Neural cell (in vitro differentiated cells): ENCODE results near the gene RBM33. TPM values are rescaled to one million over a fixed set of nuclear protein-coding genes. Genes with fewer than 3 reads are reported as not detected.

Experiments
- H2AFZ ChIP-seq: fragments of 200-600, 300-800 bp; sonication (generic), shearing (Covaris generic); 2 replicates; pipeline ENCODE4 v1.6.0; 2014; ENCODE audit warnings: low read depth, mild to moderate bottlenecking, antibody characterized with exemption, low read length, moderate library complexity
- H3F3A ChIP-seq: fragments of 200-600 bp; shearing (Covaris generic); 2 replicates; pipeline ENCODE4 v1.6.1; 2016; ENCODE audit warnings: mild to moderate bottlenecking, moderate library complexity, mixed read lengths, antibody characterized with exemption, low read length; ENCODE audit not compliant: insufficient read depth, poor library complexity, severe bottlenecking
- H3K27ac ChIP-seq: fragments of 200-600, 300-800 bp; sonication (generic), shearing (Covaris generic); 2 replicates; pipeline ENCODE4 v1.5.1; 2014; ENCODE audit warnings: mild to moderate bottlenecking, low read length, moderate library complexity
- H3K27me3 ChIP-seq: fragments of 300-800, 200-600 bp; sonication (generic), shearing (Covaris generic); 2 replicates; pipeline ENCODE4 v1.6.0; 2014; ENCODE audit warnings: mild to moderate bottlenecking, low read depth, low read length, moderate library complexity; ENCODE audit not compliant: insufficient read depth
- H3K36me3 ChIP-seq: fragments of 300-800, 200-600 bp; sonication (generic), shearing (Covaris generic); 2 replicates; pipeline ENCODE4 v1.5.1; 2014; ENCODE audit warnings: mild to moderate bottlenecking, antibody characterized with exemption, low read length, moderate library complexity; ENCODE audit not compliant: insufficient read depth
- H3K4me2 ChIP-seq: fragments of 300-800, 200-600 bp; sonication (generic), shearing (Covaris generic); 2 replicates; pipeline ENCODE4 v1.6.0; 2014; ENCODE audit warnings: mild to moderate bottlenecking, low read length
- H3K4me3 ChIP-seq: fragments of 300-800, 200-600 bp; sonication (generic), shearing (Covaris generic); 2 replicates; pipeline ENCODE4 v1.5.1; 2014; ENCODE audit warnings: mild to moderate bottlenecking, low read length, moderate library complexity
- H3K79me2 ChIP-seq: fragments of 200-600 bp; shearing (Covaris generic); replicated peaks from 2 replicates; pipeline ENCODE4 v1.6.0; 2014; ENCODE audit warnings: mild to moderate bottlenecking, low read length, moderate library complexity; ENCODE audit not compliant: insufficient read depth
- H3K9ac ChIP-seq: fragments of 300-800, 200-600 bp; sonication (generic), shearing (Covaris generic); 2 replicates; pipeline ENCODE4 v1.6.1; 2016; ENCODE audit warnings: mild to moderate bottlenecking, low read length, mixed read lengths
- H3K9me2 ChIP-seq: fragments of 200-600 bp; shearing (Covaris generic); 2 replicates; pipeline ENCODE4 v1.6.1; 2016; ENCODE audit warnings: mild to moderate bottlenecking, low read length, mixed read lengths; ENCODE audit not compliant: insufficient read depth
- H3K9me3 ChIP-seq: fragments of 200-600, 300-800 bp; sonication (generic), shearing (Covaris generic); 2 replicates; pipeline ENCODE4 v1.6.1; 2016; ENCODE audit warnings: mild to moderate bottlenecking, mixed run types, low read length, moderate library complexity, mixed read lengths
- H4K20me1 ChIP-seq: fragments of 200-600 bp; shearing (Covaris generic); 2 replicates; pipeline ENCODE4 v1.6.1; 2016; ENCODE audit warnings: mild to moderate bottlenecking, mixed run types; ENCODE audit not compliant: insufficient read depth
- CTCF ChIP-seq: fragments of 450-650 bp; IDR thresholded peaks from 2 replicates; pipeline ENCODE4 v1.5.1; 2014; ENCODE audit warnings: antibody characterized with exemption, mild to moderate bottlenecking, moderate library complexity; ENCODE audit not compliant: poor library complexity, severe bottlenecking
- EP300 ChIP-seq: fragments of 450-650 bp; conservative IDR thresholded peaks from 2 replicates; pipeline ENCODE4 v1.6.1; 2014; ENCODE audit warnings: antibody characterized with exemption, mild to moderate bottlenecking, moderate library complexity; ENCODE audit not compliant: poor library complexity, severe bottlenecking
- EZH2 ChIP-seq: fragments of 200-600, 300-800 bp; shearing (Covaris generic), sonication (generic); IDR thresholded peaks from 2 replicates; pipeline ENCODE4 v1.6.1; 2014; ENCODE audit warnings: antibody characterized with exemption, low read length, borderline replicate concordance, mild to moderate bottlenecking; ENCODE audit not compliant: insufficient read depth, poor library complexity, severe bottlenecking
- MXI1 ChIP-seq: fragments of 450-650 bp; conservative IDR thresholded peaks from 2 replicates; pipeline ENCODE4 v1.6.1; 2014; ENCODE audit warnings: antibody characterized with exemption, mild to moderate bottlenecking; ENCODE audit not compliant: poor library complexity, severe bottlenecking
- POLR2AphosphoS5 ChIP-seq: IDR thresholded peaks from 2 replicates; pipeline ENCODE4 v1.6.1; 2012
- RAD21 ChIP-seq: fragments of 450-650 bp; conservative IDR thresholded peaks from 2 replicates; pipeline ENCODE4 v1.6.1; 2014; ENCODE audit warnings: antibody characterized with exemption, mild to moderate bottlenecking, moderate library complexity
- REST ChIP-seq: IDR thresholded peaks from 2 replicates; pipeline ENCODE4 v1.6.1; 2012; ENCODE audit warnings: borderline replicate concordance
- SMC3 ChIP-seq: fragments of 450-650 bp; conservative IDR thresholded peaks from 2 replicates; pipeline ENCODE4 v1.6.1; 2014; ENCODE audit warnings: antibody characterized with exemption, mild to moderate bottlenecking, moderate library complexity; ENCODE audit not compliant: poor library complexity
- TAF1 ChIP-seq: IDR thresholded peaks from 2 replicates; pipeline ENCODE4 v1.6.1; 2012; ENCODE audit warnings: low read depth
- polyA plus RNA-seq: library from polyadenylated mRNA; depleted of rRNA; stranded (reverse); fragments of >200 nt; gene quantifications from 2 replicates; pipeline ENCODE4 v1.2.3, GENCODE V29; 2014

The RBM33 gene
- polyA plus RNA-seq, 1 donor from 2014 or later = 53.2 TPM

GRCh38 chr7:155751409-155751808, 106.9 kb downstream of the RBM33 start:
- no peak overlapping the region for H2AFZ ChIP-seq
- H3K4me3 ChIP-seq = no peak overlapping the region
- no peaks in the 10 kb centered on the region for H4K20me1 ChIP-seq
- no peak overlapping the region for H3K4me2 ChIP-seq
- TF ChIP-seq POLR2AphosphoS5 = no peak
- no peak for TF ChIP-seq EP300
- no peak for TF ChIP-seq REST
- TF ChIP-seq CTCF = no peak
- no peak for TF ChIP-seq EZH2
- TF ChIP-seq RAD21 = no peak
- no peak for TF ChIP-seq SMC3
- TF ChIP-seq MXI1 = no peak
- no peak for TF ChIP-seq TAF1
- no peaks in the 10 kb centered on the region for H3K9me3 ChIP-seq
- peaks cover 6% of the 10 kb centered on the region for H3K36me3 ChIP-seq
- H3F3A ChIP-seq = no peaks in the 10 kb centered on the region
- H3K9ac ChIP-seq = no peak overlapping the region
- no peaks in the 10 kb centered on the region for H3K9me2 ChIP-seq
- peaks cover 66% of the 10 kb centered on the region for H3K79me2 ChIP-seq
- H3K27me3 ChIP-seq = no peaks in the 10 kb centered on the region
- no peak overlapping the region for H3K27ac ChIP-seq

- no peak overlapping the region for H2AFZ ChIP-seq
- H3F3A ChIP-seq = no peaks in the 10 kb centered on the region
- H3K27ac ChIP-seq = no peak overlapping the region
- H3K4me2 ChIP-seq = no peak overlapping the region
- no peak overlapping the region for H3K9ac ChIP-seq
- no peaks in the 10 kb centered on the region for H3K9me3 ChIP-seq
- H3K4me3 ChIP-seq = no peak overlapping the region
- peaks cover 70% of the 10 kb centered on the region for H3K79me2 ChIP-seq
- H3K36me3 ChIP-seq = no peaks in the 10 kb centered on the region
- no peak for TF ChIP-seq EZH2
- TF ChIP-seq REST = no peak
- no peak for TF ChIP-seq EP300
- no peak for TF ChIP-seq MXI1
- no peak for TF ChIP-seq TAF1
- TF ChIP-seq SMC3 = no peak
- TF ChIP-seq POLR2AphosphoS5 = no peak
- no peak for TF ChIP-seq RAD21
- TF ChIP-seq CTCF = no peak
- no peaks in the 10 kb centered on the region for H4K20me1 ChIP-seq
- no peaks in the 10 kb centered on the region for H3K9me2 ChIP-seq
- H3K27me3 ChIP-seq = no peaks in the 10 kb centered on the region
Measured at GRCh38 chr7:155752756-155753445, 108.4 kb downstream of the RBM33 start.
